Fibroblast of lung (primary cell): ENCODE results near the gene CHURC1. TPM values are rescaled to one million over a fixed set of nuclear protein-coding genes. Genes with fewer than 3 reads are reported as not detected.
"Not testable (repeated sequence)": the region's sequence is repeated elsewhere in the genome, so short reads cannot be mapped to it uniquely, and the experiment has no call there.

Experiments
- DNase-seq, 2 donors: peaks; one replicate each; pipeline versions ENCODE4 v3.0.0 to v3.0.0-alpha.2; 2010; ENCODE audit warnings: low read depth in 2 of 2
- H2AFZ ChIP-seq: 2 replicates; pipeline ENCODE4 v1.5.1; 2012; ENCODE audit warnings: low read length, control low read depth, inconsistent platforms
- H3K27ac ChIP-seq: 2 replicates; pipeline ENCODE4 v1.5.1; 2011; ENCODE audit warnings: low read length, control low read depth; ENCODE audit not compliant: insufficient read depth
- H3K27me3 ChIP-seq: 2 replicates; pipeline ENCODE4 v1.5.1; 2011; ENCODE audit warnings: mild to moderate bottlenecking, low read length; ENCODE audit not compliant: control insufficient read depth, insufficient read depth
- H3K36me3 ChIP-seq: 2 replicates; pipeline ENCODE4 v1.5.1; 2011; ENCODE audit warnings: low read length; ENCODE audit not compliant: control insufficient read depth, insufficient read depth
- H3K4me1 ChIP-seq: 2 replicates; pipeline ENCODE4 v1.5.1; 2011; ENCODE audit warnings: low read length; ENCODE audit not compliant: control insufficient read depth, insufficient read depth; ENCODE audit errors: extremely low read depth
- H3K4me2 ChIP-seq: 2 replicates; pipeline ENCODE4 v1.5.1; 2011; ENCODE audit warnings: low read length, control low read depth; ENCODE audit not compliant: insufficient read depth; ENCODE audit errors: extremely low read depth
- H3K4me3 ChIP-seq, 4 experiments: fragments of 200-600 bp in 1 of 4; sonication (generic) in 1 of 4; replicated peaks in 1 of 4; 2 replicates each; pipeline ENCODE4 v1.5.1; 2011 to 2016; ENCODE audit warnings: low read length in 4 of 4, low read depth in 3 of 4, mild to moderate bottlenecking in 3 of 4, control low read depth in 2 of 4, inconsistent platforms in 1 of 4, mixed read lengths in 1 of 4; ENCODE audit not compliant: insufficient read depth in 1 of 4; ENCODE audit errors: control extremely low read depth in 1 of 4
- H3K79me2 ChIP-seq: 2 replicates; pipeline ENCODE4 v1.5.1; 2012; ENCODE audit warnings: mild to moderate bottlenecking, low read length, inconsistent platforms; ENCODE audit not compliant: control insufficient read depth, insufficient read depth
- H3K9ac ChIP-seq: 2 replicates; pipeline ENCODE4 v1.5.1; 2011; ENCODE audit warnings: mild to moderate bottlenecking, low read length, control low read depth; ENCODE audit not compliant: insufficient read depth
- H3K9me3 ChIP-seq: 2 replicates; pipeline ENCODE4 v1.5.1; 2012; ENCODE audit warnings: low read depth, low read length; ENCODE audit not compliant: control insufficient read depth, insufficient read depth
- H4K20me1 ChIP-seq: 2 replicates; pipeline ENCODE4 v1.5.1; 2011; ENCODE audit warnings: low read length; ENCODE audit not compliant: control insufficient read depth, insufficient read depth; ENCODE audit errors: extremely low read depth
- EZH2 ChIP-seq: IDR thresholded peaks from 2 replicates; pipeline ENCODE4 v1.5.1; 2012; ENCODE audit warnings: low read length, control low read depth, mild to moderate bottlenecking; ENCODE audit errors: missing control alignments
- polyA plus RNA-seq, 2 donors: library from polyadenylated mRNA; depleted of rRNA in 1 of 2; stranded (reverse) in 1 of 2; unstranded in 1 of 2; fragments of >200 nt; gene quantifications; 2 replicates each; pipeline ENCODE4 v1.2.1, GENCODE V29; 2011 to 2012; ENCODE audit warnings: missing spikeins in 1 of 2
- total RNA-seq: library from RNA; depleted of rRNA; stranded (reverse); fragments of >200 nt; gene quantifications from 2 replicates; pipeline ENCODE4 v1.2.1, GENCODE V29; 2014
- TF ChIP-seq, protein P1 (sequence below), 2 donors: IDR thresholded peaks in 1 of 2; conservative IDR thresholded peaks in 1 of 2; 1 replicate in 1 of 2; 2 replicates in 1 of 2; pipeline ENCODE4 v1.5.1; 2011 to 2012; ENCODE audit warnings: low read length in 2 of 2, control low read depth in 1 of 2, inconsistent platforms in 1 of 2, low read depth in 1 of 2, mild to moderate bottlenecking in 1 of 2

Gene CHURC1
- total and polyA plus RNA-seq, 2 donors (not counting 1 experiment from before 2014, with no cell fraction given) = 38.6 to 89.5 TPM

DNA sequence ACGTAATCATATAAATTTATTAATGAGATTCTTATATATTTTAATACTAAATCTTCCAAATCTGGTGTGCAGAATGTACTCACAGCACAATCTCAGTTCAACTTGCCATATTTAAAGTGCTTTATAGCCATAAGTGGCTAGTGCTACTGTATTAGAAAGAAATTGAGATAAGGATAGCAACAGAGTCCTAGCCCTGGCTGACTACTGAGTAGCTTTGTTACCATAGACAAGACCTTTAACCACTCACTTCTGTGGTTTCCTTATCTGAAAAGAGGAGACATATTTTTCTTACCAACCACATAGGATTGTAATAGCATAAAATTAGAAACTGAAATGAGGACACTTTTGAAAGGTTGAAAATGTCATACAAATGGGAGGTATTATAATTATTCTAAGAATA, 2.0 kb upstream of the CHURC1 start:
- Histone ChIP-seq H3K4me2 (no peak overlapping the region), H3K4me3 (no peak overlapping the region), H2AFZ (no peak overlapping the region), H4K20me1 (no peaks in the 10 kb centered on the region), H3K9me3 (no peaks in the 10 kb centered on the region), H3K4me1 (peaks cover 5% of the 10 kb centered on the region), H3K27ac (no peak overlapping the region), H3K9ac (no peak overlapping the region), H3K27me3 (no peaks in the 10 kb centered on the region), H3K79me2 (peaks cover 23% of the 10 kb centered on the region), H3K36me3 (no peaks in the 10 kb centered on the region)
- TF ChIP-seq, protein P1, sequence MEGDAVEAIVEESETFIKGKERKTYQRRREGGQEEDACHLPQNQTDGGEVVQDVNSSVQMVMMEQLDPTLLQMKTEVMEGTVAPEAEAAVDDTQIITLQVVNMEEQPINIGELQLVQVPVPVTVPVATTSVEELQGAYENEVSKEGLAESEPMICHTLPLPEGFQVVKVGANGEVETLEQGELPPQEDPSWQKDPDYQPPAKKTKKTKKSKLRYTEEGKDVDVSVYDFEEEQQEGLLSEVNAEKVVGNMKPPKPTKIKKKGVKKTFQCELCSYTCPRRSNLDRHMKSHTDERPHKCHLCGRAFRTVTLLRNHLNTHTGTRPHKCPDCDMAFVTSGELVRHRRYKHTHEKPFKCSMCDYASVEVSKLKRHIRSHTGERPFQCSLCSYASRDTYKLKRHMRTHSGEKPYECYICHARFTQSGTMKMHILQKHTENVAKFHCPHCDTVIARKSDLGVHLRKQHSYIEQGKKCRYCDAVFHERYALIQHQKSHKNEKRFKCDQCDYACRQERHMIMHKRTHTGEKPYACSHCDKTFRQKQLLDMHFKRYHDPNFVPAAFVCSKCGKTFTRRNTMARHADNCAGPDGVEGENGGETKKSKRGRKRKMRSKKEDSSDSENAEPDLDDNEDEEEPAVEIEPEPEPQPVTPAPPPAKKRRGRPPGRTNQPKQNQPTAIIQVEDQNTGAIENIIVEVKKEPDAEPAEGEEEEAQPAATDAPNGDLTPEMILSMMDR (conservative IDR thresholded peaks at IDR 0.05 in 1 of 2, IDR thresholded peaks at IDR 0.05 in 1 of 2; ENCODE audit: low read depth in 1 of 2, low read length in 2 of 2) = no peak
- TF ChIP-seq EZH2 = no peak
- peak in 1 of 2 donors; percentile 54 for DNase-seq

DNA sequence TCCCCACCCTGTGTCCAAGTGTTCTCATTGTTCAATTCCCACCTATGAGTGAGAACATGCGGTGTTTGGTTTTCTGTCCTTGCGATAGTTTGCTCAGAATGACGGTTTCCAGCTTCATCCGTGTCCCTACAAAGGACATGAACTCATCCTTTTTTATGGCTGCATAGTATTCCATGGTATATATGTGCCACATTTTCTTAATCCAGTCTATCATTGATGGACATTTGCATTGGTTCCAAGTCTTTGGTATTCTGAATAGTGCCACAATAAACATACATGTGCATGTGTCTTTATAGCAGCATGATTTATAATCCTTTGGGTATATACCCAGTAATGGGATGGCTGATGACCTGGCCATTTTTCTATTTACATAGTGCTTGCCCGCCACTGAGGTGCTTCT, 778 bp upstream of the CHURC1 start:
- not testable (repeated sequence) for H3K27ac ChIP-seq, H4K20me1 ChIP-seq, H3K4me2 ChIP-seq, H3K9ac ChIP-seq, H3K9me3 ChIP-seq, DNase-seq, H3K4me1 ChIP-seq, H3K36me3 ChIP-seq, H3K27me3 ChIP-seq, H2AFZ ChIP-seq
- Histone ChIP-seq H3K4me3 (peak overlapping the region in 1 of 4 experiments; percentile 83), H3K79me2 (peaks cover 31% of the 10 kb centered on the region)

DNA sequence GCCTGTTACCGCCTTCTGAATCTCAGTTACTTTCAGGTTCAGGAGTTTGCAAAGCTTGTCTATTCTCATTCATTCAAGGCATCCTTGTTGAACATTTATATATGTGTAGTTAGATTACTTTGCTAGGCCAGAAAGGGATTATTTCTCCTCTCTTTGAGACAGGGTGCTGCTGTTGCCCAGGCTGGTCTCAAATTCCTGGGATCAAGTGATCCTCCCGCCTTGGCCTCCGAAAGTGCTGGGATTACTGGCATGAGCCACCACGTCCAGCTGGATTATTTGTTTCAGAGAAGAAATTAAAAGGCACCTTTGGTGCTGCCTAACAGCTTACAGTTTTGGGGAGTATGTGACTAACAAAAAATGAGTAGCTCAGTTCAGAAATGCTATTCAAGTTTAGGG, 772 bp downstream of the CHURC1 start:
- Histone ChIP-seq H3K4me2 (peak overlapping the region; percentile 97), H2AFZ (no peak overlapping the region), H3K27me3 (no peaks in the 10 kb centered on the region), H3K36me3 (no peaks in the 10 kb centered on the region), H3K79me2 (peaks cover 33% of the 10 kb centered on the region), H3K9ac (peak overlapping the region; percentile 99), H3K9me3 (no peaks in the 10 kb centered on the region), H4K20me1 (no peaks in the 10 kb centered on the region), H3K4me3 (peak overlapping the region; percentile 82 to 100 (median 91)), H3K4me1 (peaks cover 7% of the 10 kb centered on the region), H3K27ac (peak overlapping the region; percentile 99)
- no peak for DNase-seq
- TF ChIP-seq, protein P1 (conservative IDR thresholded peaks at IDR 0.05 in 1 of 2, IDR thresholded peaks at IDR 0.05 in 1 of 2; ENCODE audit: low read depth in 1 of 2, low read length in 2 of 2) = no peak
- no peak for TF ChIP-seq EZH2
